Measurements from ENCODE around the gene LLGL1.

LLGL1 gene

DNA sequence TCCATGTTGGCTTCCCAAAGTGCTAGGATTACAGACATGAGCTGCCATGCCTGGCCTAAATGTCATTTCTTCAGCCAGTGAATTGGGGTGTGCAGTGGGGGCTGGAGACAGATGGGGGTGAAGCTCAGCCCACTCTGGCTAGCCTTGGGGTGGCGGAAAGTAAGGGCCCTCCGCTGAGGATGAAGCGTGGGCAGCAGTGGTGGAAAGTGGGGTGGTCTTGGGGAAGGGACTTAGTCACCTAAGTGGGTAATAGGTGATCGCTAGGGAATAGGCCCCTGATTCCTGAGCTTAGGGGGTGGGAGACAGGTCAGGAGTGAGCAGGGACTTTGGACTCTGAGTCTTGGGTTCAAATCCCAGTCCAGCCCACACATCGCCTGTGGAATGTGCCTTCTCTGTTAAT lies 2.2 kb downstream of the LLGL1 start:
- TF ChIP-seq, protein P1, sequence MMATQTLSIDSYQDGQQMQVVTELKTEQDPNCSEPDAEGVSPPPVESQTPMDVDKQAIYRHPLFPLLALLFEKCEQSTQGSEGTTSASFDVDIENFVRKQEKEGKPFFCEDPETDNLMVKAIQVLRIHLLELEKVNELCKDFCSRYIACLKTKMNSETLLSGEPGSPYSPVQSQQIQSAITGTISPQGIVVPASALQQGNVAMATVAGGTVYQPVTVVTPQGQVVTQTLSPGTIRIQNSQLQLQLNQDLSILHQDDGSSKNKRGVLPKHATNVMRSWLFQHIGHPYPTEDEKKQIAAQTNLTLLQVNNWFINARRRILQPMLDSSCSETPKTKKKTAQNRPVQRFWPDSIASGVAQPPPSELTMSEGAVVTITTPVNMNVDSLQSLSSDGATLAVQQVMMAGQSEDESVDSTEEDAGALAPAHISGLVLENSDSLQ (IDR thresholded peaks at IDR 0.05): no peak
- TF ChIP-seq ZNF384 (IDR thresholded peaks at IDR 0.05) (no peak), NFRKB (IDR thresholded peaks at IDR 0.05) (no peak), ARNT (IDR thresholded peaks at IDR 0.05) (no peak), SP1 (IDR thresholded peaks at IDR 0.05) (no peak), L3MBTL2 (conservative IDR thresholded peaks at IDR 0.05) (no peak), FOXM1 (IDR thresholded peaks at IDR 0.05; ENCODE audit: borderline replicate concordance) (no peak), HDGF (IDR thresholded peaks at IDR 0.05; ENCODE audit: borderline replicate concordance) (no peak), FOXA1 (IDR thresholded peaks at IDR 0.05) (no peak), LEF1 (IDR thresholded peaks at IDR 0.05; ENCODE audit: borderline replicate concordance) (no peak), FOXK2 (IDR thresholded peaks at IDR 0.05) (no peak), BHLHE40 (IDR thresholded peaks at IDR 0.05; ENCODE audit: borderline replicate concordance) (no peak)
- CTCF ChIA-PET: interaction anchor here (0.6 kb wide), 1 partner anchor 85 kb away, joined by 3 read pairs; no protein-coding TSS in a partner anchor
- no peak for DNase-seq (ENCODE audit: extremely low spot score)
- POLR2A ChIA-PET: interaction anchor here (0.6 to 1.4 kb wide), 3 partner anchors 10 to 294 kb away, joined by 3 read pairs; no protein-coding TSS in a partner anchor

DNA sequence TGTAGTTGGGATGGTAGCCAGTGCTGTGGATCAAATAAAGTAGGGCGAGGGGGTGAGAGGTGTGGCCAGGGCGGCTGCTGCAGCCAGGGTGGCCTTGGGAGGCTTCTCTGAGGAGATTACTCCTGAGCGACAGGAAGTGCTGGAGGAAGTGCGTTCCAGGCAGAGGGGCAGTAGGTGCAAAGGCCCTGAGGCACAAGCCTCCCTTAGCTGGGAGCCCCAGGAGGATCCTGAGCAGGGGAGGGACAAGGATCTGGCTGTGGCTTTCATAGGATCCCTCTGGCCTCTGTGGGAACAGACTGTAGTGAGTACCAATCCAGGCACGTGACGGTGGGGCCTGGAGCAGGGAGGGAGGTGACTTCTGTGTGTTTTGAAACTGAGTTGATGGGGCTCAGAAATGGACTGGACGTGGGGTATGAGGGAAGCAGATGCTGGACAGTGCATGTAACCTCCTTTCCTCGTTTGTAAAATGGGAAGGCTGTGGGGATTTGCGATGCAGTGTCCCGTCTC lies 2.8 kb downstream of the LLGL1 start:
- ChIA-PET POLR2A (interaction anchor here (1.4 kb wide), 1 partner anchor 9 kb away, joined by 3 read pairs; no protein-coding TSS in a partner anchor), CTCF (no interaction called here)
- DNase-seq (ENCODE audit: extremely low spot score): no peak
- TF ChIP-seq CTBP1 (IDR thresholded peaks at IDR 0.05; ENCODE audit: borderline replicate concordance) (no peak), NFRKB (IDR thresholded peaks at IDR 0.05) (no peak), ARNT (IDR thresholded peaks at IDR 0.05) (no peak), BHLHE40 (IDR thresholded peaks at IDR 0.05; ENCODE audit: borderline replicate concordance) (no peak)

- TF ChIP-seq SUZ12 (IDR thresholded peaks at IDR 0.05) (no peak), CTBP1 (IDR thresholded peaks at IDR 0.05; ENCODE audit: borderline replicate concordance) (no peak), HDGF (IDR thresholded peaks at IDR 0.05; ENCODE audit: borderline replicate concordance) (no peak), SP1 (IDR thresholded peaks at IDR 0.05) (no peak), LEF1 (IDR thresholded peaks at IDR 0.05; ENCODE audit: borderline replicate concordance) (no peak), L3MBTL2 (conservative IDR thresholded peaks at IDR 0.05) (no peak), ZNF384 (IDR thresholded peaks at IDR 0.05) (no peak), TARDBP (IDR thresholded peaks at IDR 0.05) (no peak), NFRKB (IDR thresholded peaks at IDR 0.05) (no peak), FOXA1 (IDR thresholded peaks at IDR 0.05) (no peak), BHLHE40 (IDR thresholded peaks at IDR 0.05; ENCODE audit: borderline replicate concordance) (no peak), ELF4 (IDR thresholded peaks at IDR 0.05) (no peak), FOXM1 (IDR thresholded peaks at IDR 0.05; ENCODE audit: borderline replicate concordance) (no peak)
- TF ChIP-seq, protein P1 (IDR thresholded peaks at IDR 0.05): no peak
- ChIA-PET POLR2A (interaction anchor here (0.6 to 1.4 kb wide), 2 partner anchors 8 to 10 kb away, joined by 3 read pairs; no protein-coding TSS in a partner anchor), CTCF (no interaction called here)
These were observed 3.8 kb downstream of the LLGL1 start for GRCh38 chr17:18229254-18229653.

DNA sequence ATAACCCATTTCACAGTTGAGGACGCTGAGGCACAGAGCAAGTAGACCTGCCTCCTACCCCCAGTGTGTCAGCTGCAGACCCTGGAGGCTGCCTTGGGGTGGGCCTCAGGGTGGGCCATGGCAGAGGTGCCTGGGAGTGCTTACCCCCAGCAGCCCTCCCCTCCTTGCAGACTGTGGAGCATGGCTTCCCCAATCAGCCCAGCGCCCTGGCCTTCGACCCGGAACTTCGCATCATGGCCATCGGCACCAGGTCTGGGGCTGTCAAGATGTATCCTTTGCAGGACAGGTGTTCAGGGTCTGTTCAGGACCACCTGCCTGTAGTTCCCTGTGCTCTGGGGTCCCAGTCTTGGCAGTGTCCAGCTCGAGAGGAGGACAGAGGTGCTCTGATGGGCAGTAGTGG lies 4.3 kb downstream of the LLGL1 start:
- no peak for DNase-seq (ENCODE audit: extremely low spot score)
- CTCF ChIA-PET: no interaction called here
- POLR2A ChIA-PET: interaction anchor here (0.6 kb wide), 1 partner anchor 10 kb away, joined by 3 read pairs; no protein-coding TSS in a partner anchor
- no peak for TF ChIP-seq L3MBTL2 (conservative IDR thresholded peaks at IDR 0.05)
- TF ChIP-seq FOXM1 (IDR thresholded peaks at IDR 0.05; ENCODE audit: borderline replicate concordance): no peak
- no peak for TF ChIP-seq TARDBP (IDR thresholded peaks at IDR 0.05)
- TF ChIP-seq SP1 (IDR thresholded peaks at IDR 0.05): no peak
- no peak for TF ChIP-seq ZNF384 (IDR thresholded peaks at IDR 0.05)
- TF ChIP-seq SUZ12 (IDR thresholded peaks at IDR 0.05): no peak
- TF ChIP-seq FOXK2 (IDR thresholded peaks at IDR 0.05): no peak
- TF ChIP-seq FOXA1 (IDR thresholded peaks at IDR 0.05): no peak
- TF ChIP-seq ARNT (IDR thresholded peaks at IDR 0.05): no peak
- no peak for TF ChIP-seq LEF1 (IDR thresholded peaks at IDR 0.05; ENCODE audit: borderline replicate concordance)
- TF ChIP-seq, protein P1 (IDR thresholded peaks at IDR 0.05): no peak
- TF ChIP-seq HDGF (IDR thresholded peaks at IDR 0.05; ENCODE audit: borderline replicate concordance): no peak
- TF ChIP-seq BHLHE40 (IDR thresholded peaks at IDR 0.05; ENCODE audit: borderline replicate concordance): no peak
- TF ChIP-seq NFRKB (IDR thresholded peaks at IDR 0.05): no peak
- no peak for TF ChIP-seq ELF4 (IDR thresholded peaks at IDR 0.05)

More at GRCh38 chr17:18229254-18229653, 3.8 kb downstream of the LLGL1 start:
- DNase-seq (ENCODE audit: extremely low spot score): no peak

DNA sequence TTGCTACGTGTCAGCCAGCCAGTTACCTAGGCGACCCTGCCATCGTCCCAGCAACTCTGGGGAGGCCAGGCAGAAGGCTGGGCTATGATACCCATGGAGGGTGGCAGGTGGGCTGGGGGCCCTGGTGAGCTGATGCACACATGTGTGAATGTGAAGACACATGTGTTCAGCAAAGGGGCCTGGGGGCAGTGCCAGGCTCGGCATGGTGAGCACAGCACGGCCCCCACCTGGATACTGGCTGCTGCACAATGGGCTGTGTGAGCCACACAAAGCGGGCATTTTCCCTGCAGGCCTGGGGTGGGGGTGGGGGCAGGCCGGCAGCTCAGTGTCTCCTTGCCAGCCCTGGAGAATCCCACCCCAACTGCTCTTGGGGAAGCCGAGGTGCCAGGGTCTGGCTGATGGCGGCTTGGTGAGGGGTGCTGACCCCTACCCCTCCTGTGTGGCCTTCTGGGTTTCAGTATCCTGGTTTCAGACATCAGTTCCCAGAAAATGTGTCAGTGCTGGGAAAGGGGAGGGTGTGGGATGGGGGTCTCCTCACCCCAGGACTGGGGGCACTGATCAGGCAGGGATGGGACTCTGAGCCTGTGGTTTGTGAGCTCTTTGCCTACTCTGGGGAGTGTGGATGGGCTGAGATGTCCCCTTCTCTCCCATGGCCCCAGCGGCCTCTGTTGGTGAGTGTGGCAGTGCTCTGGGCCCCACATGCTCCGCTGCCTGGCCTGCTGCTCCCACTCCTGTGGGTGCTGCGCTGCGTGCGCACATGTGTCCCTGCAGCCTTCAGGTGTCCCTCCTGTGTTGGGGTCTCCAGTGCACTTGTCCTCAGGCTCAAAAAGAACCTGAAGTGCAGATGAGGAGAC lies 5.1 kb downstream of the LLGL1 start:
- DNase-seq (ENCODE audit: extremely low spot score): no peak
- POLR2A ChIA-PET: no interaction called here
- TF ChIP-seq ARNT (IDR thresholded peaks at IDR 0.05): no peak
- TF ChIP-seq CTBP1 (IDR thresholded peaks at IDR 0.05; ENCODE audit: borderline replicate concordance): no peak
- no peak for TF ChIP-seq L3MBTL2 (conservative IDR thresholded peaks at IDR 0.05)
- TF ChIP-seq ZNF384 (IDR thresholded peaks at IDR 0.05): no peak
- no peak for TF ChIP-seq ELF4 (IDR thresholded peaks at IDR 0.05)
- no peak for TF ChIP-seq HDGF (IDR thresholded peaks at IDR 0.05; ENCODE audit: borderline replicate concordance)
- TF ChIP-seq NFRKB (IDR thresholded peaks at IDR 0.05): no peak
- CTCF ChIA-PET: no interaction called here

DNA sequence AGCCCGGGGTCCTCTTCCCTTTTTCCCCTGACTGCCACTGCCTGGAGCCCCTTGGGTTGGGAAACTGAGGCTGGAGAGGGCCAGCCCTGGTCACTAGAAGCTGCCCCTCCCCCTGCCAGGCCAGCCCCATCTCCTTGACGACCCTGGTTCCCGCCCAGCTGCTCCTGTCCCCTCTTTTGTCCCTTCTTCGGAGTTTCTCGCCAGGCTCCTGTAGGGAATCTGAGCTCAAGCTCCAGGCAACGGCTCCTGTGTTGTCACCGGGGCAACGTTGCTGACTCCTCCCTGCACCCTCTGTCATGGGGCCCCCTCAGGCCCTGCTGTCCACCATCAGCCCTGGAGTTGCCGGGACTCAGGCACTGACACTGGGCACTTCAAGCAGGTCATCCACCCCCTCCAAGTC lies 5.7 kb downstream of the LLGL1 start:
- POLR2A ChIA-PET: interaction anchor here (1.1 kb wide), 1 partner anchor 25 kb away, joined by 3 read pairs; no protein-coding TSS in a partner anchor
- TF ChIP-seq NFRKB (IDR thresholded peaks at IDR 0.05): no peak
- TF ChIP-seq CTBP1 (IDR thresholded peaks at IDR 0.05; ENCODE audit: borderline replicate concordance): no peak
- no peak for TF ChIP-seq LEF1 (IDR thresholded peaks at IDR 0.05; ENCODE audit: borderline replicate concordance)
- no peak for TF ChIP-seq FOXM1 (IDR thresholded peaks at IDR 0.05; ENCODE audit: borderline replicate concordance)
- TF ChIP-seq ZNF384 (IDR thresholded peaks at IDR 0.05): no peak
- TF ChIP-seq ARNT (IDR thresholded peaks at IDR 0.05): no peak
- TF ChIP-seq L3MBTL2 (conservative IDR thresholded peaks at IDR 0.05): no peak
- no peak for TF ChIP-seq HDGF (IDR thresholded peaks at IDR 0.05; ENCODE audit: borderline replicate concordance)
- no peak for TF ChIP-seq FOXA1 (IDR thresholded peaks at IDR 0.05)
- TF ChIP-seq, protein P1 (IDR thresholded peaks at IDR 0.05): no peak
- TF ChIP-seq SUZ12 (IDR thresholded peaks at IDR 0.05): no peak
- no peak for TF ChIP-seq SP1 (IDR thresholded peaks at IDR 0.05)
- CTCF ChIA-PET: no interaction called here
- DNase-seq (ENCODE audit: extremely low spot score): no peak
